GM19238 (cell line): ENCODE results near the gene LILRA6.

Experiments used
- DNase-seq: peaks from one replicate; pipeline ENCODE4 v3.0.0; 2011; ENCODE audit warnings: low spot score; ENCODE audit not compliant: insufficient read length

Gene LILRA6

DNA sequence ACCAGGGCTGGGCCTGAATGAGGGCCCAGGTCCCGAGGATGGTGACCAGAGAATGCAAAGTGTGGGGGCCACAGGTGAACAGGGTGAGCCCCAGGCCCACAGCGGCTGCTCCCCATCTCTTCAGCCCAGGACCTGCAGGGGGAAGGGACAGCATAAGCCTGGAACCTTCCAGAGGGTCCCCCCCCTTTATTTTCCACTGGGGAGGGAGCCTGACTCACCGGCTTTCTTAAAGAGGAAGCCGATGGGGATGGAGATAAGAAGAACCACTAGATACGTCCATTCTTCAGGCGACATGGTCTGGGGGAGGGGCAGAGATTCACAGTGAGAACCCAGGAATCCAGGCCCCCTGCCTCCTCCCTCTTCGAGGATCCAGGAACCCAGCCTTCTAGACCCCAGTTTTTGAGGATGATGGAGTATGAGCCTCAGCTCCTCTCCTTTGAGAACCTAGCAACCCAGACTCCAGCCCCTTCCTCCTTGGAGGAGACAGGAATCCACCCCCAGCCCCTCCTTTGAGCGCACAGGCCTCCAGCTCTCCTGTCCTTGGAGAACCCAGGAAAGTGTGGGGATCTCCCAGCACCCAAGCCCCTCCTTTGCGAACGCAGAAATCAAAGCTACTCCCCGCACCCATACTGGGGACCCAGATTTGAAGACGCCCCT is 54.2 kb downstream of the LILRA6 start:
- no peak for DNase-seq

DNA sequence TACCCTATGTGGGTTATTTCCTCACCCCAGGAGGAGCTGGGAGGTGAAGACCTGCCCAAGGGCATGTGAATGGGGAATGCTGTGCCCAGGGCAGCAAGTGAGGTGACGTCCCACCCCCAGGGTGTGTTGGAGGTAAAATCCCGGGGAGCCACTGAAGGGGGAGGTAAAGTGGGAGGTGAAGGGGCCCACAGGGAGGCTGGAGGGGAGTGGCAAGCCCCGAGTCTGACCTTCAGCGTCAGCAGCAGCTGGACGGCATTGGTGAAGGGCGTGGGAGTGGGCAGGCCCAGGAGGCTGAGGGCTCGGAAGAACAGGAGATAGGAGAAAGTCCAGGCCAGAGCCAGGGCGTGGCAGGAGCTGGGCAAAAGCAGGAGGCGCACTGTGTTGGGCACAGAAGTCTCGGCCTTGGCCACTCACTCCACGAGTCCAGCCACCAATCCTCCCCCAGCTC is 55.6 kb downstream of the LILRA6 start:
- no peak for DNase-seq
